ENCODE measurements around the gene CEMIP. TPM values are rescaled to one million over a fixed set of nuclear protein-coding genes. Genes with fewer than 3 reads are reported as not detected.

CEMIP gene
- total and polyA plus RNA-seq, 10 of the 15 experiments (the other 5 are each of a cell fraction or from before 2014, with no cell fraction given), result 0.01 to 0.44 (median 0.16) TPM; not detected in 6

GRCh38 chr15:80854104-80854503 lies 74.9 kb downstream of the CEMIP start:
- no peak overlapping the region for H3K4me2 ChIP-seq (ENCODE audit: control insufficient read depth, insufficient read depth)
- H3K79me2 ChIP-seq (ENCODE audit: control insufficient read depth, insufficient read depth, low read length), result no peaks in the 10 kb centered on the region
- ATAC-seq (no peak), FAIRE-seq (no peak), DNase-seq (ENCODE audit: low read depth, low spot score) (no peak)
- in situ Hi-C loops (cut with MboI) (no loop called here), intact Hi-C loops (cut with micrococcal nuclease; ENCODE audit: unreplicated experiment) (no loop called here)
- H3K27me3 ChIP-seq (replicated peaks in 1 of 2; ENCODE audit: control insufficient read depth in 2 of 2, insufficient read depth in 2 of 2, low read length in 1 of 2), result peaks cover 1 to 7% of the 10 kb centered on the region in 2 experiments; a peak in 3 of 4 replicates
- SMC1A ChIA-PET (ENCODE audit: uncharacterized antibody, unreplicated experiment), result no interaction called here
- CTCF ChIA-PET, result no interaction called here
- no peaks in the 10 kb centered on the region for H4K20me1 ChIP-seq (ENCODE audit: control insufficient read depth, insufficient read depth)
- RAD21 ChIA-PET (ENCODE audit: unreplicated experiment), result no interaction called here
- no peak overlapping the region for H3K4me3 ChIP-seq
- no peak overlapping the region for H3K27ac ChIP-seq (ENCODE audit: control insufficient read depth, insufficient read depth)
- H3K9ac ChIP-seq (ENCODE audit: control insufficient read depth, insufficient read depth, low read length), result no peak overlapping the region
- no peaks in the 10 kb centered on the region for H3K4me1 ChIP-seq (ENCODE audit: control insufficient read depth, insufficient read depth, low read length)
- no TSS peak for BruUV-seq (replicated peaks)
- POLR2A ChIA-PET, result no interaction called here
- no peak for TF ChIP-seq HDGF (IDR thresholded peaks at IDR 0.05)
- TF ChIP-seq SMARCA5 (IDR thresholded peaks at IDR 0.05), result no peak
- no peak for TF ChIP-seq ASH2L (IDR thresholded peaks at IDR 0.05; ENCODE audit: borderline replicate concordance, low read depth)
- no peaks in the 10 kb centered on the region for H3K36me3 ChIP-seq (ENCODE audit: control insufficient read depth in 2 of 2, insufficient read depth in 2 of 2, low read length in 1 of 2)
- WGBS (ENCODE audit: insufficient coverage, insufficient replicate concordance, low lambda C conversion rate, missing lambda C conversion rate), result 30% methylated on average over 6 of the region's 6 CpGs
- no peak overlapping the region for H2AFZ ChIP-seq (ENCODE audit: control insufficient read depth, low read depth, low read length)
- no peaks in the 10 kb centered on the region for H3K9me3 ChIP-seq (replicated peaks; ENCODE audit: control insufficient read depth, insufficient read depth, low read length)

GRCh38 chr15:80855206-80855605 lies 76.0 kb downstream of the CEMIP start:
- RAD21 ChIA-PET (ENCODE audit: unreplicated experiment), result no interaction called here
- H3K4me3 ChIP-seq, result no peak overlapping the region
- no peak overlapping the region for H3K9ac ChIP-seq (ENCODE audit: control insufficient read depth, insufficient read depth, low read length)
- H3K4me1 ChIP-seq (ENCODE audit: control insufficient read depth, insufficient read depth, low read length), result no peaks in the 10 kb centered on the region
- no peak overlapping the region for H3K4me2 ChIP-seq (ENCODE audit: control insufficient read depth, insufficient read depth)
- H3K36me3 ChIP-seq (ENCODE audit: control insufficient read depth in 2 of 2, insufficient read depth in 2 of 2, low read length in 1 of 2), result no peaks in the 10 kb centered on the region
- H3K9me3 ChIP-seq (replicated peaks; ENCODE audit: control insufficient read depth, insufficient read depth, low read length), result no peaks in the 10 kb centered on the region
- intact Hi-C loops (cut with micrococcal nuclease; ENCODE audit: unreplicated experiment) (no loop called here), in situ Hi-C loops (cut with MboI) (no loop called here)
- no peak overlapping the region for H3K27ac ChIP-seq (ENCODE audit: control insufficient read depth, insufficient read depth)
- ATAC-seq (no peak), FAIRE-seq (no peak), DNase-seq (ENCODE audit: low read depth, low spot score) (no peak)
- WGBS (ENCODE audit: insufficient coverage, insufficient replicate concordance, low lambda C conversion rate, missing lambda C conversion rate), result 32% methylated on average over 4 of the region's 4 CpGs
- SMC1A ChIA-PET (ENCODE audit: uncharacterized antibody, unreplicated experiment), result no interaction called here
- H2AFZ ChIP-seq (ENCODE audit: control insufficient read depth, low read depth, low read length), result no peak overlapping the region
- H4K20me1 ChIP-seq (ENCODE audit: control insufficient read depth, insufficient read depth), result no peaks in the 10 kb centered on the region
- no peaks in the 10 kb centered on the region for H3K79me2 ChIP-seq (ENCODE audit: control insufficient read depth, insufficient read depth, low read length)
- peaks cover 3 to 7% of the 10 kb centered on the region in 2 experiments; a peak in 3 of 4 replicates for H3K27me3 ChIP-seq (replicated peaks in 1 of 2; ENCODE audit: control insufficient read depth in 2 of 2, insufficient read depth in 2 of 2, low read length in 1 of 2)
- POLR2A ChIA-PET, result no interaction called here
- no TSS peak for BruUV-seq (replicated peaks)
- CTCF ChIA-PET, result interaction anchor here (1.1 kb wide), 1 partner anchor 76 kb away, joined by 3 read pairs; the partner anchor contains the start of gene CEMIP
- TF ChIP-seq ZNF384 (IDR thresholded peaks at IDR 0.05; ENCODE audit: borderline replicate concordance, low read depth, low read length) (no peak), RELB (IDR thresholded peaks at IDR 0.05; ENCODE audit: low read depth) (no peak), SMAD5 (IDR thresholded peaks at IDR 0.05; ENCODE audit: low read depth) (no peak), TARDBP (IDR thresholded peaks at IDR 0.05; ENCODE audit: borderline replicate concordance) (no peak), ZNF622 (IDR thresholded peaks at IDR 0.05) (no peak), POLR2AphosphoS5 (IDR thresholded peaks at IDR 0.05; ENCODE audit: low read length) (no peak), ZNF274 (IDR thresholded peaks at IDR 0.05; ENCODE audit: insufficient read depth, insufficient read length) (no peak), MEF2B (IDR thresholded peaks at IDR 0.05; ENCODE audit: partially characterized antibody, poor library complexity, severe bottlenecking) (no peak), ATF3 (IDR thresholded peaks at IDR 0.05; ENCODE audit: borderline replicate concordance, extremely low read depth, low read depth, low read length) (no peak), RUNX3 (IDR thresholded peaks at IDR 0.05; ENCODE audit: low read length) (no peak), ZSCAN29 (IDR thresholded peaks at IDR 0.05) (no peak), RBBP5 (conservative IDR thresholded peaks at IDR 0.05) (no peak), FOXM1 (IDR thresholded peaks at IDR 0.05; ENCODE audit: low read depth, low read length) (no peak)

All from GM12878 (cell line).